Measurements from ENCODE around the gene MRPS27.

GRCh38 chr5:72179028-72179815 is 140.8 kb downstream of the MRPS27 start:
- TF ChIP-seq, protein P1, sequence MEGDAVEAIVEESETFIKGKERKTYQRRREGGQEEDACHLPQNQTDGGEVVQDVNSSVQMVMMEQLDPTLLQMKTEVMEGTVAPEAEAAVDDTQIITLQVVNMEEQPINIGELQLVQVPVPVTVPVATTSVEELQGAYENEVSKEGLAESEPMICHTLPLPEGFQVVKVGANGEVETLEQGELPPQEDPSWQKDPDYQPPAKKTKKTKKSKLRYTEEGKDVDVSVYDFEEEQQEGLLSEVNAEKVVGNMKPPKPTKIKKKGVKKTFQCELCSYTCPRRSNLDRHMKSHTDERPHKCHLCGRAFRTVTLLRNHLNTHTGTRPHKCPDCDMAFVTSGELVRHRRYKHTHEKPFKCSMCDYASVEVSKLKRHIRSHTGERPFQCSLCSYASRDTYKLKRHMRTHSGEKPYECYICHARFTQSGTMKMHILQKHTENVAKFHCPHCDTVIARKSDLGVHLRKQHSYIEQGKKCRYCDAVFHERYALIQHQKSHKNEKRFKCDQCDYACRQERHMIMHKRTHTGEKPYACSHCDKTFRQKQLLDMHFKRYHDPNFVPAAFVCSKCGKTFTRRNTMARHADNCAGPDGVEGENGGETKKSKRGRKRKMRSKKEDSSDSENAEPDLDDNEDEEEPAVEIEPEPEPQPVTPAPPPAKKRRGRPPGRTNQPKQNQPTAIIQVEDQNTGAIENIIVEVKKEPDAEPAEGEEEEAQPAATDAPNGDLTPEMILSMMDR (IDR thresholded peaks at IDR 0.05): no peak
- no peak for TF ChIP-seq POLR2A (IDR thresholded peaks at IDR 0.05)
